GM19467 (cell line): ENCODE results near the gene MAGEF1.
A peak's percentile ranks its signal among the peaks of the same experiment; 100 is the strongest.

ENCODE experiments used
- ATAC-seq: cut with Tn5 transposase; IDR thresholded peaks from one replicate; pipeline ENCODE4 v1.9.1; 2021; ENCODE audit warnings: mild to moderate bottlenecking, moderate library complexity; ENCODE audit not compliant: unreplicated experiment

Gene MAGEF1, protein sequence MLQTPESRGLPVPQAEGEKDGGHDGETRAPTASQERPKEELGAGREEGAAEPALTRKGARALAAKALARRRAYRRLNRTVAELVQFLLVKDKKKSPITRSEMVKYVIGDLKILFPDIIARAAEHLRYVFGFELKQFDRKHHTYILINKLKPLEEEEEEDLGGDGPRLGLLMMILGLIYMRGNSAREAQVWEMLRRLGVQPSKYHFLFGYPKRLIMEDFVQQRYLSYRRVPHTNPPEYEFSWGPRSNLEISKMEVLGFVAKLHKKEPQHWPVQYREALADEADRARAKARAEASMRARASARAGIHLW

GRCh38 chr3:184711493-184712247 lies at the start of gene MAGEF1:
Gene MAGEF1, minus strand, starts transcription at chr3:184712064. Its CDS starts 243 bp downstream, at chr3:184711821.
- peak; percentile 77 for ATAC-seq

DNA sequence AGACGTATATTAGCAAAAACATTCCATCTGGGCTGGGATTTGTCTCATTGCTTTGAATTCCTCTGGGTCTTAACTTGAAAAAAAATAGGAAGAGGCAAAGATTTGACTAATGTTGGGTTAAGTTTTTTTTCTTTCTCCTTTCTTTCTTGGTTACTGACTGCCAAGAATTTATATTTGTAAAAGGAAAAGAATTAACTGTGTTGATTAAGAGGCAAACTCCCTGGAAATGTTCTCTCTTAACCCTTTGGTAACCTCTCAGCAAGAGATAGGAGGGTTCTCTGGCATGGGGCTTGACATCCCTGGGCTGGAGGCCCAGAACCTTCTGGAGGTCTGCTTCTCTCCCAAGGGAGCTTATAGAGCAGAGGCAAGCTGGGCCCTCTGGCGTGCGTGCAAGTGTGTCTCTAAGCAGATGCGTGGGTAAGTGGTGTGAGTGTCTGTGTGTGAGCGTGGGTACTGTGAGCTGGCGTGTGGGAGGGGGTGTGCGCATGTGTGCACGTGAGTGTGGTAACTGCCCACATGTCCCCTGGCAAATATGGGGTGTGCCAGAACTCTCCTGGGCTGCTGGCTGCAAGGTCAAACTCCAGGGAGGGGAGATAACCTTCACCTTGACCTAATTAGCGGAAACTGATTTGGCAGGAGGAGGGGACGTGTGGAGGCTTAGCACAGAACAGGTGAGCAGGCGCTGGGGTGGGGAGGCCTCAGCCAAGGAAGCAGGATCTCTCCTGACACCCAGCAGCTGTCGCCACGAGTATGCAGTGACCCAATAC lies 49.4 kb upstream of the MAGEF1 start:
- no peak for ATAC-seq

- no peak for ATAC-seq
Observed at GRCh38 chr3:184760337-184761074, 48.6 kb upstream of the MAGEF1 start.

GRCh38 chr3:184759666-184760200 lies 47.9 kb upstream of the MAGEF1 start:
- no peak for ATAC-seq

GRCh38 chr3:184758056-184758455 lies 46.2 kb upstream of the MAGEF1 start:
- ATAC-seq, result no peak

DNA sequence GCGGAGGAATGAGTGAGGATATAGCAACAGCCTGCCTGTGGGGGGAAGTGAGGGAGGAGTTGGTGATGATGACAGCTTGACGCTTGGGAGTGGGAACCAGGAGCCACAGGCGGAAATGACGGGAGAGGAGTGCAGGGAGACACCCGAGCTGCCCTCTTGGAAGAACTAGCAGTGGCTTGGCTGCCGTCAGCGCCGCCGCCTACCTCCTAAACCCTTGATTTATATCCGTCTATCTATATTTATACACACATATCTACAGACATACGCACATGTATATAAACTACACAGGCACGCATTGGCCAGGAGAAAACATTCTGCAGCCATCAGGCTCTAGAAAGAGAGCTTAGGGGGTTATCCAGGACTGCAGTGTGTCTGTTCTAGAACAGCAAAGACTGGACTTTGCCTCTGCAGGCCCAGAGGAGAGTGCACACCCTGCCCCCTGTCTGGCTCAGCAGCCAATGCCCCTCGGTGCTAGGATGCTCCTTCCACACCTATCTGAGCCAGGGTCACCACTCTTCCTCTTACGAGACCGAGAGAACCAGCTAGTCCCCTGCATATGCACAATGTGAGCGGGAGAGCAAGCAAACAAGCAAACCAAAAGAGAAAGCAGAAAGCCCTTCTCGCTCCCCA lies 45.3 kb upstream of the MAGEF1 start:
- no peak for ATAC-seq

DNA sequence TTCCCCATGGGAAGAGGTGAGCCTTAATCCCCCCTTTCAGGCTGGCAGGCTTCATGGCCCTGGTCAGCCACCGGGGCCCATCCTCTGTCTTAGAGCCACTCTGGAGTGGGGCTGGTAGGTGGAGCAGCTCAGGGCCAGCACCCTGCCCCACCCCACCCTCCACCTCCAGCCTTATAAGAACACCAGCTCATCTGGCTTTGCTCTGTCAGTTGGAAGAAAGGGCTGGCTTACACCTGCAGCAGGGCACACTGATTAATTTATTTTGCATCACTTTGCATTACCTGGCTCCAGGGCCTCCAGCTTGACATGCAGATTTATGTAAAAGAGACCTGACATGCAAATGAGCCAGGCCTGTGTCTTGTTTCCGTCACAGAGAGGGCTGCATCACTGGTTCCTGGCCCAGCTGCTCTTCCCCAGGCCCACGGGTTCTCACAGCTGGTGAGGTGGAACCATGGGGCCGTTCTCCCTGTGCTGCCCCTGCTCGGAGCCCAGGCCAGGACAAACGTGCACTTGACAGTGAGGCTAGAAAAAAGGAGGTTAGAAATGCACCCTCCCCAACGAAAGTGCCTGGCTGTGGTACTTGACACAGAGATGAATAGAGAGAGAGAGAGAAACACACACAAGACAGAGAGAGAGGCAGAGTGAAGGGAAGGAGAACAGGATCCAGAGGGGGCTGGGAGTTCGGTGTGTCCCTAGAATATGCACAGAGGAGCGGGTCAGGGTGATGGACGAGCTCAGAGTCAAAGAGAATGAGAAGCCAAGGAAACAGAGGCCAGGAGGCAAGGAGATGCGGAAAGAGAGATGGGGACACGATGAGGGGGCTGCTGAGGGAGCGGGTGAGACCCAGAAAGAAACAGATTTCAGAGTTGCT lies 44.5 kb upstream of the MAGEF1 start:
- no peak for ATAC-seq

DNA sequence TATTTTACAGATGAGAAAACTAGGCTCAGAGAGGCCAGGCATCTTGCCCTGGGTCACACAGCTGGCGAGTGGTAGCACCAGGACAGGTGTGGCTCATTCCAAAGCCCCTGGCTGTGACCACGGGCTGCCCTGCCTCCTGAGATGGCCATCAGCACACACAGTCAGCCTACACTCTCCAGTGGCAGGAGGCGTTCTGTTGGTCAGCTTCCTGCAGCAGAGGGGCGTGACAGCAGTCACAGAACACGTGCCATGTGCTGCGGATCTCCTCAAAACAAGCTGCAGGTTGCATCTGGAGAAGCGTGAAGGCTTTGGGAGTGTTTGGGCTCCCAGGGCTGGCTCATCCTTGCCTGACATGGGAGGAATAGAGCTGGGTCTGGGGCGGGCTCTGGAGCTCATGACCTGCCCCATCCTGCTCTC lies 43.5 kb upstream of the MAGEF1 start:
- no peak for ATAC-seq

DNA sequence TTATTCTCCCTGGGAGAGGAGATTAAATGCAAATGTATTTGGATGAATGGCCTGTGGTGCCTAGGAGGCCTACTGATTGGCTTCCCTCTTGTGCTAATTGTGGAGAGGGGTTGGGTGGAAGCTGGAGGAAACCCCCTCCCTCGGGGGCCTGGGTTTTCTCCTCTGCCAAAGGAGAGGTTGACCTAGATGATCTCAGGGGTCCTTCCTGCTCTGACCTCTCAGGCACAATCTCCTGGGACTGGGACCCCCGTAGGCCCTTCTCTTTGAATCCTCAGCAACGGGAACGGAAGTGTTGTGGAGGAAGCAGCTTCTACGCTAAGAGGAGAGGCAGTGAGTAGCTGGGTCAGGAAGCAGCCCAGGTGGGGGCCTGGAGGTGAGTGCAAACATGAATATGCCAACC lies 40.5 kb upstream of the MAGEF1 start:
- ATAC-seq, result no peak

- ATAC-seq, result no peak
Observed at GRCh38 chr3:184751204-184752040, 39.6 kb upstream of the MAGEF1 start.

GRCh38 chr3:184750349-184751083 lies 38.7 kb upstream of the MAGEF1 start:
- ATAC-seq, result no peak

- ATAC-seq, result no peak
Observed at GRCh38 chr3:184749168-184749744, 37.4 kb upstream of the MAGEF1 start.

DNA sequence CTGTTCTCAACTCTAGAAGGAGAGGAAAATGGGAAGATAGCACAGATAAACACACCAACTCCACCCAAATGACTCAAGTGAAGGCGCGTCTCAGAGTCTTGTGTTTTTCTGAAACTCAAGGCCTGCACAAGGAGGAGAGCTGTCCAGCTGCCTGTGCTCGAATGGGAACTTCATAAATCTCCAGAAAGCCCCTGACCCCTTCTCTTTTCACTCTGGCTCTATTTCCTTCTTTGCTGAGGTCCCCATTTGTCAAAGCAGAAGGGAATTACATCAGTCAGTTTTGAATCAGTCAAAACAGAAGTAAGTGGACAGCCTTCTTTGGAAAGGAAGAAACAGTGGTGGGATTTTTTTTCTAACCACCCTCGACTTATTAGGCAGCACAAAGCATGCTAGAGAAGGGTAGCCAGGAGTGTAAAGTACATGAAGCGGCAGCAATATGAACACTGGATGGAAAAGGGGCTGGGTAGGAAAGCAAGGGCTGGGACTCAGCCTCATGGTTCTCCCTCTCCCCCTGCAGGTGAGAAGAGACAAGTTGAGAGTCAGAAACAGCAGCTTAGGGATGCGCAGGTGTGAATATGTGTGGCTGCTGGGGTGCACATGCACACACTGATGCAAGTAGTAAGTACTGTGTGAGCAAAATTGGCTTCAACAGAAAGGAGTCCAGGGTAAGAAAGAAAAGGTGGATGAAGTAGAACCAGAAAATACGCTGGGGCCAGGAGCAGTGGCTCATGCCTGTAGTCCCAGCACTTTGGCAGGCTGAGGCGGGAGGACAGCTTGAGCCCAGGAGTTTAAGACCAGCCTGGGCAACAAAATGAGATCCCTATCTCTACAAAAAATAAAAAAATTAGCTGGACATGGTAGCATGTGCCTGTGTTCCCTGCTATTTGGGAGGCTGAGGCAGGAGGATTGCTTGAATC lies 36.6 kb upstream of the MAGEF1 start:
- no peak for ATAC-seq

- ATAC-seq, result no peak
Observed at GRCh38 chr3:184746131-184747120, 34.6 kb upstream of the MAGEF1 start.

DNA sequence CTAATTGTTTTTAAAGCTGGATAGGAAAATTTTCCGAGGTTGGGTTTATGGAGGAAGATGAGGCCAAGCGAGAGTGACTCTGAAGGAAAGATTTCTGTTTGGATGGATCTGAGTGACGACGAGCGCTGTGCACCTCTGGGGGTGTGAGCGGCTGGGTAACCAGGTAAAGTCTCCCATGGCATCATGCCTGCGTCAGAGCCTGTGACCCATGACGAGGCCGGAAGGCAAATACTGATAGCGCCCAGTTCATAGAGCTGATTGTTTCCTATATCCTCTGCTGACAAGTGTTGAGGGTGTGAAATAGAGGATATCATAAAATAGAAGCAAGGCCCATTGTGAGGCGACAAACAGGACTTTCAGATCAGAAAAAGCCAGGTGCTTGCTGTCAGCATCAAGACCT lies 33.7 kb upstream of the MAGEF1 start:
- ATAC-seq, result no peak
